ENCODE results near the gene ZNF236.
"Not testable (repeated sequence)": the region's sequence is repeated elsewhere in the genome, so short reads cannot be mapped to it uniquely, and the experiment has no call there.

Gene ZNF236
- total RNA-seq, result 60.6 to 64.2 reads per million in 2 donors

DNA sequence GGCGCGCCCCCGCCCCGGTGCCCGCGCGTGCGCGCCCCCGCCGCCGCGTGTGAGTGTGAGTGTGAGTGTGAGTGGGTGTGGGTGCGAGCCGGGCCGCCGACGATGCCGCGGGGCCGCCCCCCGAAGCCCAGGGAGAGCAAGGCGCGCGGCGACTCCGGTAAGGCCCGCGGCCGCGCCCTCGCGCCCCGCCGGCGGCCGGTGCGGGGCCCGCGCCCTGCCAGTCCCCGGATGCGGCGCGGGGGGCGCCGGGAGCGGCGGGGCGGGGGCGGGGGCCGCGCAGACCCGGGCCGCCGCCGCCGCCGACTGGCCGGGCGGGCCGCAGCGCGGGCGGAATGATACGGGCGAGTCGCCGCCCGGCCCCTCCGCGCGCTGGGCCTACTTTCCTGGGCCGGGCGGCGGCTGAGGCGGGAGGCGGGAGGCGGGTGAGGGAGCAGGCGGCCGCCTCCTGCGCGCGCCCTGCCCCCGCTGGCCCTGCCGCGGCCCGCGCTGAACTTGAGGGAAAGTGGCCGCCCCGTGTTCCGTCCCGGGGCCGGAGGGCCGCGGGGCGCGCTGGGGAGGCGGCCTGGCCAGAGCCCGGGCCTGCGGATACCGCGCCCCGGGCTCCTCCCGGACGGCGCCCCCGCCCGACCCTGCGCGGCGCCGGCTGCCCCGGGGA lies at the start of gene ZNF236:
ZNF236 (plus strand) TSS at position 52 of the 655 bp plus-strand sequence; CDS start at position 103, 51 bp downstream.
- DNase-seq, result peak; percentile 58

DNA sequence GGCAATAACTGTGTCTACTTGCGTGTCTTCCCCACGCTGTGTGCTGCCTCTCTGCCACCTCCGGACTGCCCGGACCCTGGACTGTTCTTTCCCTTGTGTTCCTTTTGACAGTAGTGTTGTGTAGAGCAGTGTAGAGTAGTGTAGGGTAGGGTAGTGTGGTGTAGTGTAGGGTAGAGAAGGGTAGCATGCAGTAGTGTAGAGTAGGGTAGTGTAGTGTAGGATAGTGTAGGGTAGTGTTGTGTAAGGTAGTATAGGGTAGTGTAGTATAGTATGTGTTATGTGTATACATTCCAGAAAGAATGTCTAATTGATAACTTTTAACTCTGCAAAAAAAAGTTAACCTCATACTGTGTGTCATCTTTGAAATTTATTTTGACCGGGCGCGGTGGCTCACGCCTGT lies 49.7 kb upstream of the ZNF236 start:
- no peak for DNase-seq

DNA sequence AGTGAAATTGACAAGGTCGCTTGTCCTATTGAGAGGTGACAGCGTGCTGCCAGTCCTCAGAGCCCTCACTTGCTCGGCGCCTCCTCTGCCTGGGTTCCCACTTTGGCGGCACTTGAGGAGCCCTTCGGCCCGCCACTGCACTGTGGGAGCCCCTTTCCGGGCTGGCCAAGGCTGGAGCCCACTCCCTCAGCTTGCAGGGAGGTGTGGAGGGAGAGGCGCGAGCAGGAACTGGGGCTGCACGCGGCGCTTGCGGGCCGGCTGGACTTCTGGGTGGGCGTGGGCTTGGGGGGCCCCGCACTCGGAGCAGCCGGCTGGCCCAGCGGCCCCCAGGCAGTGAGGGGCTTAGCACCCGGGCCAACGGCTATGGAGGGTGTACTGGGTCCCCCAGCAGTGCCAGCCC lies 45.3 kb upstream of the ZNF236 start:
- DNase-seq, result not testable (repeated sequence)

DNA sequence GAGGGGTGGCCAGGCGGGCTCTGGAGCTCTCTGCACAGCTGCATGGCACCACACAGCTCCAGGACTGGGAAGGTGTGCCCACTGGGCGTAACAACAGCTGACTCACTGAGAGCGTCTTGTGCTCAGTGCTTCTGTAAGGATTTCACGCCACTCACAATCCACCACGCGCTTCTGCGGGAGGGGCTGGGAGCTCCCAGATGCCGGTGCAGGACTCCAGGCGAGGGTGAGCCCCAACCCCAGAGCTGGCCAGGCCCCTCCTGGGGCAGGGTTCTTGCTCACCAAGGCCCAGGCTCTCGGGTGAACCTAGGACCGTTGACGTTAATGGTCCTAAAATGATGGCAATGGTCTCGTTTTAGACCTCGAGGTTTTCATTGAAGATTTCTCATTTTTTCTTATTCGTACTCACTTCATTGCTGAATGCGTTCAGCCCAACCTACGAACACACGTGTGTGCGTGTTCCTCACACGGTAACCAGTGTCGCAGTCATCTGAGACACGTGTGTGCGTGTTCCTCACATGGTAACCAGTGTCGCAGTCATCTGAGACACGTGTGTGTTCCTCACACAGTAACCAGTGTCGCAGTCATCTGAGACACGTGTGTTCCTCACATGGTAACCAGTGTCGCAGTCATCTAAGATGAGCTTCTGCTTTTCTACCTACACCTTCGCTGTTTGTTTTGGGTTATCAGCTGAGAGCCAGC lies 38.4 kb upstream of the ZNF236 start:
- no peak for DNase-seq

DNA sequence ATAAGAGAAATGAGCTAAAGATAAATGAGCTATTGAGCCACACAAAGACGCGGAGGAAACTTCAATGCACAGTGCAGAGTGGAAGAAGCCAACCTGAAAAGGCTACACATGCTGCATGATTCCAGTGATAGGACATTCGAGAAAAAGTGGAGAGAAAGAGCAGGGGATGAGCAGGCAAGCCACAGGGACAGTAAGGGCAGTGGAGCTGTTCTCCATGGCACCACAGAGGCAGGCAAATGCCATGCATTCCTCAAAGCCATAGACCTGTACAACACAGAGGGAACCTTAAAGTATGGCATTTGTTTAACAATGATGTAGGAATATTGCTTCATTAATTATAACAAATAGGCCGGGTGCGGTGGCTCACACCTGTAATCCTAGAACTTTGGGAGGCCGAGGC lies 36.5 kb upstream of the ZNF236 start:
- no peak for DNase-seq

DNA sequence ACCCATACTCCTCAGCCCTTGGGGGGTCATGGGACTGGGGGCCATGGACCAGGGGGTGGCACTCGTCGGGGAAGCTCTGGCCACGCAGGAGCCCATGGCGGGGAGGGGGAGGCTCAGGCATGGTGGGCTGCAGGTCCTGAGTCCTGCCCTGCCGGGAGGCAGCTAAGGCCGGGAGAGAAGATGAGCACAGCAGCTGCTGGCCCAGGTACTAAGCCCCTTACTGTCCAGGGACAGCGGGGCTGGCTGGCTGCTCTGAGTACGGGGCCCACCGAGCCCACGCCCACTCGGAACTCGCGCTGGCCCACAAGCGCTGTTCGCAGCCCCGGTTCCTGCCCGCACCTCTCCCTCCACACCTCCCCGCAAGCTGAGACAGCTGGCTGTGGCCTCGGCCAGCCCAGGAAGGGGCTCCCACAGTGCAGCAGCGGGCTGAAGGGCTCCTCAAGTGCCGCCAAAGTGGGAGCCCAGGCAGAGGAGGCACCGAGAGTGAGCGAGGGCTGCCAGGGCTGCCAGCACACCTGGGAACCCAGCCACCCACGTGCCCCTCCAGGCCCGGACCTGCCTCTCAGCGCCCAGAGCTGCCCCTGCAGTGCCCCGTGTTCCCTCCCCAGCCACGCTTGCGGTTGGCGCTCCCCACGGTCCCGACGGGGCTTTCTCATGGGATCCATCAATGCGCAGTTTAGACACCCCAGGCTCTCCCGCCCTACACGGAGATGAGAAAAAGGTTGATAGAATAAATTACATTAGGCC lies 33.6 kb upstream of the ZNF236 start:
- no peak for DNase-seq

DNA sequence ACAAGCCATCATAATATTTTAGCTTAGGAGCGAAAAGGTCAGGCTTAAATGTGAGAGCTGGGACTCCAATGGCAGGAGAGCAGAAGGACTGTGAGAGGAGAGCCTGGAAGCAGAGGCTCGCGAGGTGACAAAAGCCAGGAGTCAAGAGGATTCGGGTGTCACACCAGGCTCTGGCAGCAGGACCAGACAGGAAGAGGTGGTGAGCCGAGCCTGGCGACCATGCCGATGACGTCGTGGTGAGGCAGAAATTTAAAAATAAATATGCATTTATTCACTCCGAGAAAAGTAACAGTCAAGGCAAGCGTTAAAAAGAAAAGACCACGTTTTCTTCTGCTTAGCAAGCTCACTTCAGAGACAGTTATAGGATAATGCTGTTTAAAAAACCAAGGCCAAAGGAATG lies 31.3 kb upstream of the ZNF236 start:
- no peak for DNase-seq

DNA sequence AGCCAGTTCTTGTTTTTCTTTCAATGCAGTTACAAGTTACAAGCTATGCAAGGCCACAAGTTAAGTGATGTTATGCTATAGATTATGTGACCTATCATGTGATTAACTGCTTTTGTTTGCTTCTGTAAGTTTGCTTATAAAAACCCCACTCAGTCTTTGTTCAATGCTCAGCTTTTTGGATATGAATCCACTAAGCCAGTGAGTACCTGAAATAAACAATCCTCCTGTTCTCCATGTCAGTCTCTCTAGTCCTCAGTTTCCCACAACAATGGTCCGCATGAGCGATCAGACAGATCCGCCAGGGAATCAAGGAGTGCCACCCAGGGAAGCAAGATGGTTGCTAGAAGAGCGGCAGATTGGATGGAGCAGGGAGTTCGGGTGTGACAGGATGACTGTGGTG lies 30.7 kb upstream of the ZNF236 start:
- no peak for DNase-seq

DNA sequence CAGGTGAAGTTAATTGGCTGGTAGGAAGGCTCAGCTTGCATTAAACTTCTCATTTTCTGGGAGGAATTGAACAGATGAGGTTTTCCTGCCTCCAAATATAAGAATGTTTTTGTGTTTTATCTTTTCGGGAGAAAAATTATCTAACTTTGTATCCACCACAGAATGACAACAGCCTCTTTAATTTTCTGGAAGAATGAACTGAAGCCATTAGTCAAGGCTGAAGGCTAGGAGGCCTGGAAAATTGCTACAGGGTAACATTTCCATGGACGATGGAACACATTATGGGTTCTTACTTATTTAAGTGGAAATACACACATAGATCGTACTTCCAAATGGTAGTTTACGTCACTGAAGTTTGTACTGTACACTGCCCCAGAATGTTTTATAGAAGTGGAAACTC lies 28.0 kb upstream of the ZNF236 start:
- DNase-seq, result no peak

DNA sequence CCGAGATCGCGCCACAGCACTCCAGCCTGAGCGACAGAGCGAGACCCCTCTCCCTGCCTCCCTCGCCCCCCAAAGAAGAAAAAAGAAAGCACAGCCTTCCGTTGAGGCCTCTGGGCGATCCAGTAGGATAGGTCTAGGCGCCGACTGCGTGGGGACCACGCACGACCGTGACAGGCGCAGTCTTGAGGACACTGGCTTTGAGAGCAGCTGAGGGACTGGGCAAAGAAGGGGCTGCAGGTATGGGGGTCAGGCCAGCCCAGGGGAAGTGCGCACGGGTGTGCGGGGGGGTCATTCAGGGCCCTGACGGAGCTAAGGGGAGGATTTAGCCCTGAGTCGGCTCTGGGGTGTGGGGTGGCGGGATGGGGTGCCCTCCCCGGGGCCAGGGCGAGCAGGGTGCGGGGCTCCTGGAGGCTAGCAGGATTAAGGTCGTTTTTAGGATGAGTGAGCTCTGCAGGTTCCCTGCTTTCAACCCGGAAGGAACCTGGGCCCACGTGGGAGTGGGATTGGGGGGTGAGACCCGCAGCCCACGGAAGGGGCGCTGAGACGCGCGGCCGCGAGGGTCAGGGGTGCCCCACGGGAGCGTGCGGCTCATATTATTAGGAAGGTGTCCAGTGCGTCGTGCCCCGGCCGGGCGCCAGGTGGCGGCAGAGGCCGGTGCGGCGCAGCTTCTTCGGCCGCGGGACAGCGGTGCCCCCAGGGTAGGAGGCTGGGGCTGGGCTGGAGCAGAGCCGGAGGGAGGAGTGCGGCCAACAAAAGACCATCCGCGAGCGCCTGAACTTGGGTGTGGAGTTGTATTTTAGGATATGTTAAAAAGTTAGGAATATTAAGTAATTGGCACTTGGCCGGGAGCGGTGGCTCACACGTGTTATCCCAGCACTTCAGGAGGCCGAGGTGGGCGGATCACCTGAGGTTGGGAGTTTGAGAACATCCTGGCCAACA lies 20.5 kb upstream of the ZNF236 start:
- DNase-seq, result peak; percentile 18

DNA sequence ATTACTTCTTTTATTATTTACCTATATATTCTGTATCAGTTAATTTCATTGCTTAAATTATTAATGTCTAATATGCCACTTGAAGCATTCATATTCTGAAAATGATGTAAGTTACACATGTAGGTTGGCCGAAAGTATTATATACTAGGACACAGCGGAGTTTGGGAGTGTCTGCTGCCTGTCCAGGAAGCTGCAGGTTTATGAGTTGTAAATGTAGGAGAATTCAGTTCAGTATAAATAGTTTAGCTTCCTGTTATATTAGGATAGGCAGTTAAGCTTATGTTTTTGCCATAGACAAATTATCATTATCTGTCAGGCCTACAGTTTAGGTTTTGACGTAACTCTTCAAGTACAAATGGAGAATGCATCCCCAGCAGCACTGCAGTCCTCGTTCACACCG lies 18.9 kb upstream of the ZNF236 start:
- DNase-seq, result no peak

DNA sequence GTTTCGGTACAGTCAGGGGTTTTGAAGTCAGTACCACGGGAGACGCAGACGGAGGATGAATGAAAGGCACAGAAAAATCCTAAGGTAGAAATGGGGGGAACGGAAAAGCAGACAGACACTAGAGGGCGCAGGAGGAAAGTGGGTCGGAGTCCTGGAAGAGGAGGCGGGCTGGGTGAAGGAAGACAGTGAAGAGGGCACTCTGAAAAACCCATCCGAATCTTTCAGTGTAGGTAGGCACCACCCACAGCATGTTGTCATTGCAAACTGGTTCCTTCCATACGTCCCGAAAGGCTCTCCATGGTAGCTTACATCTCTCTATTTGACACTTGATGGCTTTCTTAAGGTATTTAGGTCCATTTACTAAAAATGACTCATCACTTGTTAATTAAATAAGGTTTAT lies 18.5 kb upstream of the ZNF236 start:
- no peak for DNase-seq

DNA sequence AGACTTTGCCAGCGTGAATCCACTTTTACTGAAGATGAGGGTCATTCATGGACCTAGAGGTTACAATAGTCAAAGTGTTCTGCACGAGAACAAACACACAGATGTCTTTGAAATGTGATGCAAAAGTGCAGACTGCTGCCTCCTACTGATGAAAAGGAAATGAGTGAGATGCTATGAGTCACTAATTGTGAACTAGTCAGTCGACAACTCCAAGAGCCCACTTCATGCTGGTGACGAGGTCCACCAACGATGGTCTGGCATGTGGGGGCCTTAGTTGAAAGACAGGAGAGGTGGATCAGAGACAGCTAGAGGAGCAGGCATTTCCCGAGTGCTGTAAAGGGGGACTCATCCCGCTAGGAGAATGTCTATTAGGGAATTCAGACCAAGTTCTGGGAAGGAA lies 17.1 kb upstream of the ZNF236 start:
- DNase-seq, result no peak

DNA sequence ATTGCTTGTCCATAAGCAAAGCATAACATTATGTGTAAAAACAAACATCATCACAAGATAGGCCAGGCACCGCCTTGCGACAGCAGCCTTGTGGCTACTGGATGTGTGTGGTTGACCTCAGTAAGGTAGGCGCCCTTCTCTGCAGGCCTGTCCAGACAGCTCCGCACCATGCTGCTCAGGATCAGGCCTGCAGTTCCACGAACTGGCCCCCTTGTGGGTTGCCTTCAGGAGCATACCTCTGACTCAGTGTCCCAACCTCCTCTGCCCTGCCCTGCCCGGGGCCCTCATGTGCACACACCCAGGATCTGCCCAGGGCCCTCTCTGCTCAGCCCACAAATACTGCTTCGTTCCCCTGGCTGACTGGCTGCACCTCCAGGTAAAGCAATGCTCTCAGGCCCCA lies 16.1 kb upstream of the ZNF236 start:
- DNase-seq, result no peak

DNA sequence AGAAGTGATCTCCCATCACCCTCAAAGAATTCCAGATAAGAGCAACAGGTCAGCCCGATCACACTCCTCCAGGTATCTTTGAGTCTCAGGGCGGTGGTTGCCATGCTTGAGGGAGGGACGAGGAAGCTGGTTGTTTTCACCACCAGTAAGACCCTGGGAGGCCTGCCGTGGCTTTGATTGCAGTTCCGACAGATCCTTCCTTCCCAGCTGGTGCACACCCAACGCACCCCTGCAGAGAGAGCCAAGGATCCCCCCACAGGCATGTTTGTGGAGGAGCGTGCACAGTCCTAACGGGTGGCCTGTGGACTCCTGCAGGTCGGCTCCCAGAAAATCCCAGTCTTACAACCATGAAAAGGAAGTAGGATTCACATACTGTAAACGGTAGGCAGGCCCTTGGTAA lies 13.8 kb upstream of the ZNF236 start:
- DNase-seq, result no peak

DNA sequence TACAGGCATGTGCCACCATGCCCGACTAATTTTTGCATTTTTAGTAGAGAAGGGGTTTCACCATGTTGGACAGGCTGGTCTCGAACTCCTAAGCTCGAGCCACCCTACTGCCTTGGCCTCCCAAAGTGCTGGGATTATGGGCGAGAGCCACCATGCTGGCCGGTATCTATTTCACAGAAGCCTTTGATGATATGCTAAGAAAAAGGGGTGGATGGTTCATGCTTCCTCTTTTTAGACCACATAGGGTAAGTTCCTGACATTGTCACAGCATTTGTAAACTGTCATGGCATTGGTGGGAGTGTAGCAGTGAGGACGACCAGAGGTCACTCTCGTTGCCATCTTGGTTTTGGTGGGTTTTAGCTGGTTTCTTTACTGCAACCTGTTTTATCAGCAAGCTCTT lies 10.8 kb upstream of the ZNF236 start:
- not testable (repeated sequence) for DNase-seq

DNA sequence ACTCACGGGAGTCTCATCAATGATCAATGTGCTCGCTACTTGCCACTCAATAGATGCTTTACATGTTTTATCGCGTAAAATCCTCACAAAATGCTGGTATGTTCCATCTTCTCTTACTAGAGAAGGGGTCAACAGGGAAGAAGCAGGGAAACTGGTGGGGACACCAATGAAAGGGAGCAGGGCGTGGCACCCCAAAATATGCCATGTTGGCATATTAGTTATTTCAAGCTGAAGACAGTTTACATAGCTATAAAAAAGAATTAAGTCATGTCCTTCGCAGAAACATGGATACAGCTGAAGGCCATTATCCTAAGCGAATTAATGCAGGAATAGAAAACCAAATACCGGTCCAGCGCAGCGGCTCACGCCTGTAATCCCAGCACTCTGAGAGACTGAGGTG lies 8.1 kb upstream of the ZNF236 start:
- DNase-seq, result no peak

DNA sequence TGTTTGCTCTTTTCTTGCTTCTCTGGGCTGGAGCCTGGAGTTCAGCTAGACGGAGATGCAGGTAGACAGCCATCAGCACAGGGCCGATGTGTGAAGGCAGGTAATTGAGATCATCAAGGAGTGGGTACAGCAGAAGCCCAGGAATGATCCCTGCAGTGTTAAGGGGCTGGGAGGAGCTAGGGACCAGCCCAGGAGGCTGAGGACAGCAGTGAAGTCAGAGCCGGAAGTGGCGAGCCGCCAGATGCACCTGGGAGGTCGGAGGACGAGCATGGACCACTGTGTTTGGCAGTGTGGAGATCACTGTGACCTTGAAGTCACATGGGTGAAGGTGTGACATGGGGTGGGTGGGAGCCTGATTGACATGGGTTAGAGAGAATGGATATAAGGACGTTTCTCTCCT lies 6.2 kb upstream of the ZNF236 start:
- DNase-seq, result no peak

DNA sequence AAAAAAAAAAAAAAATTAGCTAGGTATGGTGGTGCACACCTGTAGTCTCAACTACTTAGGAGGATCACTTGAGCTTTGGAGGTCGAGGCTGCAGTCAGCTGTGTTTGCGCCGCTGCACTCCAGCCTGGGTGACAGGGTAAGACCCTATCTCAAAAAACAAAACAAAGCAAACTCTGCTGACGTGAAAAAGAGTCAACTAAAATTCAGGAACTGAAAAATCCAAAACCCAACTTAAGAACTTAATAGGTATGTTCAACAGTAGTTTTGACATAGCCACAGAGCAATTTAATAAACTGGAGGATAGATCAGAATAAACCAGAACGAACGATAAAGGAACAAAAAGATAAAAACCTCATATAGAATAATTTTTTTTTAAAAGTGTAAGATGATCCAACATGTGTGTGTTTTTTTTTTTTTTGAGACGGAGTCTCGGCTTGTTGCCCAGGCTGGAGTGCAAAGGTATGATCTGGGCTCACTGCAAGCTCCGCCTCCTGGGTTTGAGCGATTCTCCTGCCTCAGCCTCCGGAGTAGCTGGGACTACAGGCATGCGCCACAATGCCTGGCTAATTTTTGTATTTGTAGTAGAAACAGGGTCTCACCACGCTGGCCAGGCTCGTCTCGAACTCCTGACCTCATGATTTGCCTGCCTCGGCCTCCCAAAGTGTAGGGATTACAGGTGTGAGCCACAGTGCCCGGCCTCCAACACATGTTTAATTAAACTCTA lies 4.3 kb upstream of the ZNF236 start:
- DNase-seq, result no peak

DNA sequence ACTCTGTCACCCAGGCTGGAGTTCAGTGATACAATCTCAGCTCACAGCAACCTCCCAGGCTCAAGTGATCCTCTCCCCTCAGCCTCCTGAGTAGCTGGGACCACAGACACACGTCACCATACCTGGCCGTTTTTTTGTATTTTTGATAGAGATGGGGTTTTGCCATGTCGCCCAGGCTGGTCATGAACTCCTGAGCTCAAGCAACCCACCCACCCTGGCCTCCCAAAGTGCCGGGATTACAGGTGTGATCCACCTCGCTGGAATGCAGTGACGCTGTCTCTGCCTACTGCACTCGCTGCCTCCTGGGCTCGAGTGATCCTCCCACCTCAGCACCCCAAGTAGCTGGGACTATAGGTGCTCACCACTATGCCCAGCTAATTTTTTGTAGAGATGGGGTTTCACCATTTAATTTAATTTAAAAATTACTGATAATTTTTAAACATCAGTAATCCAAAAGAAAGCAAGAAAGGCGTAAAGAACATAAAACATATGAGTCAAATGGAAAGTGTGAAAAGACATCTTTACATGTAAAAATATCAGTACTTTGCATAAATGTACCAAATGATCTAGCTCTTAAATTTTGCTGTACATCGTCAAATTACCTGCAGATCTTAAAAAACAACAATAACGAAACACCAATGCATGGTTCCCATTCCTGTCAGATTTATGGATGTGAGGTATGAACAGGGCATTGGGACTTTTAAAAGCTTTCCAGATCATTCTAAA lies 2.8 kb upstream of the ZNF236 start:
- DNase-seq, result no peak

DNA sequence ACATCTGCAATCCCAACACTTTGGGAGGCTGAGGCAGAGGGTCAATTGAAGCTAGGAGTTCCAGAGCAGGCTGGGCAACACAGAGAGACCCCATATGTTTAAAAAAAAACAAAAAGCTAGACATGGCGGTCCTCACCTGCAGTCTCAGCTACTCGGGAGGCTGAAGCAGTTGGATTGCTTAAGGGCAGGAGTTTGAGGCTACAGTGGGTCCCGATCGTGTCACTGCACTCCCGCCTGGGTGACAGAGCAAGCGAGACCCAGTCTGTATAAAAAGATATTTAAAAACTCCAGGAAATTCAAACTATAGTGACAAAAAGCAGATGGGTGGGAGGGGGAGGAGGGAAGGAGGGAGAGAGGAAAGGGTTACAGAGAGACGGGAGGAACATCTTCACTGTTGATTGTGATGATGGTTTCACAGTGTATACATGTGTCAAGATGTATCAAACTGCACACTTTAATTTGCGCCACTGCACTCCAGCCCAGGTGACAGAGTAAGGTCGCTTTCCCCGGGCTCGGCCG lies 942 bp upstream of the ZNF236 start:
- no peak for DNase-seq

All from activated gamma-delta T cell (primary cell).